ENCODE results near the gene CDK19.

The CDK19 gene

DNA sequence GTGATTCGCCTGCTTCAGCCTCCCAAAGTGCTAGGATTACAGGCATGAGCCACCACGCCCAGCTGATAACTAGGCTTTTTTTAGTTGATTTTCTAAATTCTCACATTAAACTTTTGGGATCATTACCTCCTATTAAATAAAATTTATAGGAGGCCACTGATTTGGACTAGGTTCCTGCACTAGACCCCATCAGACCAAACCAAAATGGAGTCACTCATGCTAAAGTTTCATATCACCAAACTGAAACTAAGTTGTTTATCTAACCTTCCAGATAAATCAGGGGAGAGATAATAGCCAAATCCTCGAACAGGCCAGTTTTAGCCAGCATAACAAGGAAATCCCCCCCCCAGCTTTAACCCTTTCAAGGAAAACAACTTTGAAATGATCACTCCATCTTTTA is 240.5 kb downstream of the CDK19 start:
- TF ChIP-seq, protein P1, sequence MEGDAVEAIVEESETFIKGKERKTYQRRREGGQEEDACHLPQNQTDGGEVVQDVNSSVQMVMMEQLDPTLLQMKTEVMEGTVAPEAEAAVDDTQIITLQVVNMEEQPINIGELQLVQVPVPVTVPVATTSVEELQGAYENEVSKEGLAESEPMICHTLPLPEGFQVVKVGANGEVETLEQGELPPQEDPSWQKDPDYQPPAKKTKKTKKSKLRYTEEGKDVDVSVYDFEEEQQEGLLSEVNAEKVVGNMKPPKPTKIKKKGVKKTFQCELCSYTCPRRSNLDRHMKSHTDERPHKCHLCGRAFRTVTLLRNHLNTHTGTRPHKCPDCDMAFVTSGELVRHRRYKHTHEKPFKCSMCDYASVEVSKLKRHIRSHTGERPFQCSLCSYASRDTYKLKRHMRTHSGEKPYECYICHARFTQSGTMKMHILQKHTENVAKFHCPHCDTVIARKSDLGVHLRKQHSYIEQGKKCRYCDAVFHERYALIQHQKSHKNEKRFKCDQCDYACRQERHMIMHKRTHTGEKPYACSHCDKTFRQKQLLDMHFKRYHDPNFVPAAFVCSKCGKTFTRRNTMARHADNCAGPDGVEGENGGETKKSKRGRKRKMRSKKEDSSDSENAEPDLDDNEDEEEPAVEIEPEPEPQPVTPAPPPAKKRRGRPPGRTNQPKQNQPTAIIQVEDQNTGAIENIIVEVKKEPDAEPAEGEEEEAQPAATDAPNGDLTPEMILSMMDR (IDR thresholded peaks at IDR 0.05; ENCODE audit: control insufficient read depth, extremely low read depth, insufficient read depth) = no peak
- no peak overlapping the region for H3K4me3 ChIP-seq (ENCODE audit: low read depth, low read length)
- no peak for DNase-seq (ENCODE audit: low read depth)

DNA sequence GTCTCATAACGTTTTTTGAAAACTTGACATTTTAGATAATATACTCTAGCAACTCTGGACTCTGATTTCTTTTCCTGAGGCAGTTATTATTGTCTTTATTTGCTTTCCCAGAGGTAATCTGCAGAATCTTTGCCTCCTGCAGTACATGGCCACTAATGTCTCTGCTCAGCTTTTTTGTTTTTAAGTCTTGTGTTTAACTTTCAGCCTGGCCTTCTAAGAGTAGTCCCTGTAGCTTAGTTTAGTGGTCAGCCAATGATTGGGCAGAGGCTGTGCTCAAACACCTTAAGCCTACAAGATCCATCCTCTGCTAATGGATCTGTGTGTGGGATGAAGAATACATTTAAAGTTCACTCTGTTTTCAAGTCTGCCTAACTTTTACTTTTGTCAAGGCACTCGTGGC is 241.7 kb downstream of the CDK19 start:
- no peak overlapping the region for H3K4me3 ChIP-seq (ENCODE audit: low read depth, low read length)
- TF ChIP-seq, protein P1 (IDR thresholded peaks at IDR 0.05; ENCODE audit: control insufficient read depth, extremely low read depth, insufficient read depth) = no peak
- DNase-seq (ENCODE audit: low read depth) = no peak

DNA sequence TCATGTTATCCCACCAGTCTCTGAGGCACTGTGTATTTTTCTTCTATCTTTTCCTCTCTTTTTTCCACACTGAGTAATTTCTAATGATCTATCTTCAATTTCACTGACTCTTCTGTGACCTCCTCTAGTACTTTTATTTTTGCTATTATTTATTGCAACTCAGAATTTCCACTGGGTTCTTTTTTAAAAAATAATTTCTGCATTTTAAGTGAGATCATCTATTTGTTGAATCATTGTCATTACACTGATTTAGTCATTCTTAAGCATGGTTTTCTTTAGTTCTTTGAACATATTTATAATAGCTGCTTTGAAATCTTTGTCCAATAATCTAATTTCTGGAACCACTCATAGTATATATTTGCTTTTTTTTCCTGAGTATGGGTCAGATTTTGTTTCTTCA is 242.1 kb downstream of the CDK19 start:
- TF ChIP-seq, protein P1 (IDR thresholded peaks at IDR 0.05; ENCODE audit: control insufficient read depth, extremely low read depth, insufficient read depth) = no peak
- H3K4me3 ChIP-seq (ENCODE audit: low read depth, low read length) = no peak overlapping the region
- no peak for DNase-seq (ENCODE audit: low read depth)

DNA sequence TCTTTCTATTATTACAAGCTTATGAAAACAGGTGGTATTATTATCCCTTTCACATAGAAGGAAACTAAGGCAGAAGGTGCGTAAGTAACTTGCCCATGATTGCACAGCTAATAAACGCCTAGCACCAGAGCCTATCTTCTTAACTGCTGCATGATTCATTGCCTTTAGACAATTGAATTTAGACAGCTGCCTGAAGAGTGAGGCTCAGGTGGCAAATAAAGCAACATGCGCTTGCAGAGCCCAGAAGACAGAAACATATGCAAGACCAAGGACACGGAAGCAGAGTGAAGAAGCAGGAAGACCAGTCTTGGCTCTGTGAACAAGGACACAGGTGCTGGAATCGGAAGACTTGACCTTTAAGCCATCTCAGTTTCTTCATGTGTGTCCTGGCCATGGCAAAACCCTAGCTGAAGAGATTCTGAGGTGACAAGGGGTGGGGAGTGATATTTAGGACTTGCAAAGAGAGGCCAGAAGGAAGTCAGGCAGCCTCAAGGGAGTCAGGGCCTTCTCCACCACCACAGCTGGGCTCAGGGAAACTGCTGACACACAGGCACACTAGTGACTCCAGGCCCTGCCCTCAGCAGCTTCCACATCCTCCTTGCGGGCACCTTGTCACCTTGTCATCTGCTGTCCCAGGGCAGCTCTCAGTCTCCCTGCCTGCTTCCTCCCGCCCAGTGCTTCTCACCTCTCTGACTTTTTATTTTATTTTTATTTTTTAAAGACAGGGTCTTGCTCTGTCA is 247.1 kb downstream of the CDK19 start:
- DNase-seq (ENCODE audit: low read depth) = no peak
- TF ChIP-seq, protein P1 (IDR thresholded peaks at IDR 0.05; ENCODE audit: control insufficient read depth, extremely low read depth, insufficient read depth) = no peak
- no peak overlapping the region for H3K4me3 ChIP-seq (ENCODE audit: low read depth, low read length)

DNA sequence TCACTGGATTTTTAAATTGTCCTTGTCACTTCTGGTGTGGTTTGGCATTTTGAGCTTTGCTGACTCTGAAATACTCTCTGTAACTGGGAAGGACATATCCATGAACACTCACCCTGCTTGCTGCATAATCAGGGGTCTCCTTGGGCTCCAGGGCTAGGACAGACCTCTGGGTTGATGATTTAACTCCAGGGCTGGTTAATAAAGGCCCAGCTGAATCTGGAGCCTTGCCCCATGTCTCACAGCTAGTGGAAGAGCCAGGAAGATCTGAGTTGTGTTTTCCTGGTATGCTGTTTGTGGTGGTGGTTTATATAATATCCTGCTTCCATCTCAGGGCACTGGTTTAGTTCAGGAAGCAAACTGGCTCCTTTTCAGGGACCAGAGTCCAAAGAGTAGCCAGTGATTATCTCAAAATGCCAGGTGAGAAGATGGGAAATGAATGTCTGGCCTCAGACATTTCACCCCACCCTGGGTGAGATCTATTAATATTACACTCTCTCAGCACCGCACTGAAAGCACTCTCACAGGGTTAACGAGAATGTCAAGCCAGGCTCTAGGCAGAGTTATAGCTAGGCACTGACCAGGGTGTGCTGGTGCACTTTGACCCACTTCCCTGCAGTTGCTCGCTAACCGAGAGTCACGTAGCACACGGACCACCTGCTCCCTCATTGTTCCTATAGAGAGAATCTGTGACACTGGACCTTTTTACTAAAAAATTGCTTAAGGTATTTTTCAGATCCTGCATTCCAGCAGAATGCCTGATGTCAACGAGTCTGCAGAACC is 248.7 kb downstream of the CDK19 start:
- DNase-seq (ENCODE audit: low read depth) = no peak
- H3K4me3 ChIP-seq (ENCODE audit: low read depth, low read length) = no peak overlapping the region
- TF ChIP-seq, protein P1 (IDR thresholded peaks at IDR 0.05; ENCODE audit: control insufficient read depth, extremely low read depth, insufficient read depth) = no peak

DNA sequence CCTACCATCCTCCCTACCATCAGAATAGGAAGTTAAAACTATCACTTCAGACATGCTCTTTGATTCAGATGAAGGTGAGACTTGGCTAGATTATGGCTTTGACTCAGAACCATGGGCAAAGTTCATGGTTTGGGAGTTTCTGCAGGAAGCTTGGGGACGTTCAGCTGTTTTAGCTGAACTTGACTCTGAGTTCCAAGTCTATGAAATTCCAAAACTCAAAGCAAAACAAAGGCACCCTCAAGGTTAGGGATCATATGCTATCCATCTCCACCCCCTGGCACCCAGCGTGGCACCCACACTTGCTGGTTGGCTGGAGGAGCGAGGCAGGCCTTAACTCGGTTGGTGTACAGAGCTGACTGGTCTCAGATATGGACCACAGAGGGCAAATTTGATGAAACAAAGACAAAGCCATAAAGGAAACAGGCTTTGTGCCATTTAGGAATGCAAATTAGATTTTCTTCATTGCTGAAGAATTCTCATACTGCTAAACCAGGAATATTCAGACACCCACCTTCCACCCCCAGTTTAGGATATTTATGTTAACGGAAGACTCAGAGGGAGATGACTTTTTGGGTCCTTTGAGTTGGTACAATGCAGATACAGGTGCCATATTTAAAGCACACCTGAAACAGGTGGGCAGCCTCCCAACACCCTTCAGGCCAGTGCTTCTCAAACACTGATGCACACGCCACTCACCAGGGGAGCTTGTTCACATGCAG is 250.4 kb downstream of the CDK19 start:
- TF ChIP-seq, protein P1 (IDR thresholded peaks at IDR 0.05; ENCODE audit: control insufficient read depth, extremely low read depth, insufficient read depth) = no peak
- no peak for DNase-seq (ENCODE audit: low read depth)
- H3K4me3 ChIP-seq (ENCODE audit: low read depth, low read length) = no peak overlapping the region

Measured in LNCaP clone FGC (cell line).